Activated CD4-positive, alpha-beta T cell treated with anti-CD3 and anti-CD28 coated beads, Interleukin-2, Interleukin-6, amounts not matched to agents 100 ng/mL and 50 ng/mL, durations not matched to agents 16 hours and 8 hours (primary cell): Measurements from ENCODE around the gene ZC4H2.
"Not testable (repeated sequence)": the region's sequence is repeated elsewhere in the genome, so short reads cannot be mapped to it uniquely, and the experiment has no call there.

Source experiments
- DNase-seq: peaks from one replicate; pipeline ENCODE4 v3.0.0-alpha.2; 2020

ZC4H2 gene

GRCh38 chrX:64975989-64976672 is at the start of gene ZC4H2:
ZC4H2 (minus strand) TSS chrX:64976450; CDS start chrX:64976377, 73 bp downstream.
- DNase-seq: peak; percentile 76

GRCh38 chrX:65017451-65017850 is 41.2 kb upstream of the ZC4H2 start:
- DNase-seq: no peak

GRCh38 chrX:65014230-65014629 is 38.0 kb upstream of the ZC4H2 start:
- no peak for DNase-seq

GRCh38 chrX:65009459-65009858 is 33.2 kb upstream of the ZC4H2 start:
- DNase-seq: no peak

GRCh38 chrX:65002208-65002607 is 26.0 kb upstream of the ZC4H2 start:
- not testable (repeated sequence) for DNase-seq

- DNase-seq: no peak
These were observed 20.6 kb upstream of the ZC4H2 start for GRCh38 chrX:64996805-64997204.

- no peak for DNase-seq
These were observed 18.0 kb upstream of the ZC4H2 start for GRCh38 chrX:64994131-64994798.

GRCh38 chrX:64977830-64978229 is 1.6 kb upstream of the ZC4H2 start:
- DNase-seq: peak; percentile 5

GRCh38 chrX:64977051-64977450 is 801 bp upstream of the ZC4H2 start:
- no peak for DNase-seq

GRCh38 chrX:64976673-64977040 is 407 bp upstream of the ZC4H2 start:
- DNase-seq: no peak

- peak; percentile 16 for DNase-seq
These were observed 759 bp downstream of the ZC4H2 start for GRCh38 chrX:64975491-64975890.

GRCh38 chrX:64925480-64925879 is 50.8 kb downstream of the ZC4H2 start:
- no peak for DNase-seq

GRCh38 chrX:64908121-64908520 is 68.1 kb downstream of the ZC4H2 start:
- DNase-seq: no peak

- peak; percentile 52 for DNase-seq
These were observed 81.7 kb downstream of the ZC4H2 start for GRCh38 chrX:64894454-64895038.

GRCh38 chrX:64885850-64886249 is 90.4 kb downstream of the ZC4H2 start:
- DNase-seq: peak; percentile 25

- DNase-seq: not testable (repeated sequence)
These were observed 97.5 kb downstream of the ZC4H2 start for GRCh38 chrX:64878709-64879108.

- DNase-seq: no peak
These were observed 109.0 kb downstream of the ZC4H2 start for GRCh38 chrX:64867217-64867616.
